KBM-7 (cell line): Measurements from ENCODE around the gene BOD1.
"Not testable (repeated sequence)": the region's sequence is repeated elsewhere in the genome, so short reads cannot be mapped to it uniquely, and the experiment has no call there.

ENCODE experiments used
- DNase-seq: peaks from one replicate; pipeline ENCODE4 v3.0.0-alpha.2; 2015
- in situ Hi-C: fragments of 300-500 bp; cut with MboI; formaldehyde crosslinking; loops from 2 replicates; pipeline ENCODE4 v1.14.3; 2020; ENCODE audit warnings: low sequenced_read_pairs, low pct_unique_long_range_greater_than_20kb, mixed read lengths

BOD1 gene

GRCh38 chr5:173590436-173591055, 25.9 kb downstream of the BOD1 start:
- in situ Hi-C loops: no loop called here
- no peak for DNase-seq

GRCh38 chr5:173586133-173586532, 30.3 kb downstream of the BOD1 start:
- DNase-seq, in situ Hi-C loops: not testable (repeated sequence)

GRCh38 chr5:173583346-173583745, 33.1 kb downstream of the BOD1 start:
- DNase-seq: no peak
- in situ Hi-C loops: no loop called here

- no peak for DNase-seq
- in situ Hi-C loops: no loop called here
These were observed 34.0 kb downstream of the BOD1 start for GRCh38 chr5:173582216-173583111.

GRCh38 chr5:173581408-173582215, 34.8 kb downstream of the BOD1 start:
- in situ Hi-C loops: no loop called here
- peak; percentile 61 for DNase-seq

- in situ Hi-C loops: no loop called here
- DNase-seq: no peak
These were observed 37.4 kb downstream of the BOD1 start for GRCh38 chr5:173578947-173579615.

- DNase-seq: no peak
- in situ Hi-C loops: no loop called here
These were observed 38.6 kb downstream of the BOD1 start for GRCh38 chr5:173577817-173578216.

GRCh38 chr5:173577166-173577565, 39.3 kb downstream of the BOD1 start:
- in situ Hi-C loops: no loop called here
- no peak for DNase-seq

- DNase-seq: no peak
- in situ Hi-C loops: no loop called here
These were observed 40.5 kb downstream of the BOD1 start for GRCh38 chr5:173575985-173576384.

GRCh38 chr5:173574983-173575382, 41.5 kb downstream of the BOD1 start:
- DNase-seq: peak; percentile 8
- in situ Hi-C loops: no loop called here

- peak; percentile 66 for DNase-seq
These were observed 43.1 kb downstream of the BOD1 start for GRCh38 chr5:173573126-173573960.

GRCh38 chr5:173572431-173573125, 43.9 kb downstream of the BOD1 start:
- no peak for DNase-seq
- in situ Hi-C loops: no loop called here

More at GRCh38 chr5:173573126-173573960, 43.1 kb downstream of the BOD1 start:
- in situ Hi-C loops: no loop called here

- in situ Hi-C loops: no loop called here
- no peak for DNase-seq
These were observed 45.9 kb downstream of the BOD1 start for GRCh38 chr5:173570321-173571090.

GRCh38 chr5:173568703-173569102, 47.7 kb downstream of the BOD1 start:
- in situ Hi-C loops: no loop called here
- DNase-seq: no peak

- in situ Hi-C loops: no loop called here
- no peak for DNase-seq
These were observed 48.3 kb downstream of the BOD1 start for GRCh38 chr5:173568128-173568527.

- no peak for DNase-seq
- in situ Hi-C loops: no loop called here
These were observed 48.9 kb downstream of the BOD1 start for GRCh38 chr5:173567548-173567947.

GRCh38 chr5:173565491-173566072, 50.9 kb downstream of the BOD1 start:
- no peak for DNase-seq
- in situ Hi-C loops: no loop called here
